Measurements from ENCODE around the gene UBE2QL1. TPM values are rescaled to one million over a fixed set of nuclear protein-coding genes. Genes with fewer than 3 reads are reported as not detected.

The UBE2QL1 gene
- total RNA-seq, 1 donor from 2014 or later = 0.77 TPM

GRCh38 chr5:6485441-6485840, 36.8 kb downstream of the UBE2QL1 start:
- Mint-ChIP-seq H3K27me3 (peaks cover 11% of the 10 kb centered on the region), H3K27ac (no peak overlapping the region), H3K4me3 (peak overlapping the region; percentile 12), H3K36me3 (ENCODE audit: low read depth) (no peaks in the 10 kb centered on the region), H3K4me1 (peaks cover 15% of the 10 kb centered on the region), H3K9me3 (no peaks in the 10 kb centered on the region)
- no peak for DNase-seq
- intact Hi-C loops (cut with micrococcal nuclease) = no loop called here

DNA sequence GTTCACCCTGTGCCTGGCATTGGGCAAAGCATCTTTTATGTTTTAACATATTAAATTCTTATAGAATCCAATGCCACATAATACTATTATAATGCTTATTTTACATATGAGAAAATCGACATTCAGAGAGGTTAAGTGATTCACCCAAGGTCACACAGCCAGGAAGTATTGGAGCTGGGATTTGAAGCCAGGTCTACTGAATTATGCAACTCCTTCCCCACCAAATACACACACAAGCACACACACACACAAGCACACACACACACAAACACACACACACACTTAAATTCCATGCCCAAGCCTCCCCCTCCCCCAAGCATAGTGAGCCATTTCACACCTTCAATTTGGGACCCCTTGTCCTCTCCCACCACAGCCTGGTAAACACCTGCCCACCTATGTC, 37.4 kb downstream of the UBE2QL1 start:
- H3K27me3 Mint-ChIP-seq = peaks cover 12% of the 10 kb centered on the region
- no peaks in the 10 kb centered on the region for H3K36me3 Mint-ChIP-seq (ENCODE audit: low read depth)
- peaks cover 15% of the 10 kb centered on the region for H3K4me1 Mint-ChIP-seq
- intact Hi-C loops (cut with micrococcal nuclease) = no loop called here
- DNase-seq = no peak
- no peaks in the 10 kb centered on the region for H3K9me3 Mint-ChIP-seq
- H3K27ac Mint-ChIP-seq = no peak overlapping the region
- H3K4me3 Mint-ChIP-seq = no peak overlapping the region

GRCh38 chr5:6487081-6487480, 38.4 kb downstream of the UBE2QL1 start:
- Mint-ChIP-seq H3K9me3 (no peaks in the 10 kb centered on the region), H3K27me3 (peaks cover 14% of the 10 kb centered on the region), H3K36me3 (ENCODE audit: low read depth) (no peaks in the 10 kb centered on the region), H3K4me3 (no peak overlapping the region), H3K4me1 (peaks cover 19% of the 10 kb centered on the region), H3K27ac (no peak overlapping the region)
- no peak for DNase-seq
- intact Hi-C loops (cut with micrococcal nuclease) = no loop called here

GRCh38 chr5:6488021-6488420, 39.4 kb downstream of the UBE2QL1 start:
- Mint-ChIP-seq H3K36me3 (ENCODE audit: low read depth) (no peaks in the 10 kb centered on the region), H3K27me3 (peaks cover 14% of the 10 kb centered on the region), H3K27ac (no peak overlapping the region), H3K9me3 (no peaks in the 10 kb centered on the region), H3K4me3 (no peak overlapping the region), H3K4me1 (peaks cover 26% of the 10 kb centered on the region)
- no peak for DNase-seq
- intact Hi-C loops (cut with micrococcal nuclease) = no loop called here

DNA sequence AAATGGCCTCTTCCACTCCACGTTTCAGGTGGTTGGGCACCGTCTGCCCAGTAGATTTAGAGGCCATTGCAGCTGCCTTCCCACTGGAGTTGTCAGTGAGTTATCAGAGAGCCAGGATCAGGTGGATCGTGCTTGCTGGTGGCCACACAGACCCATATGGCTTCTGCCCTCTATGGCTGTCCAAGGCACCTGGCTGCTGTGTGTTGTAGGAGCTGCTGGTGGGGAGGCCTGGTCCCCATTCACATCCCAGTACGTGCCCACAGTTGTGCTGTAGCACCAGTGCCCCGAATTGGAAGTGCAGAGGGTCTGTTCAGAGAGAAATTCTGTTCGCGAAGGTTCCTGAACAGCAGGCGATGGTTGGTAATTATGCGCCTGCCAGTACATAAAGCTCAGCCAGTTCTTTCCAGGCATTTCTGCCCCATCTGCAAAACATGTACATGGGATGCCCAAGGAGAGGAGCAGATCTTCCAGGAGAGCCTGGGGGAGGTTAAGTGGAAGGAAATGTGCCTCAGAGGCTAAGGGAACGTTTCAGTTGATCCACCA, 41.1 kb downstream of the UBE2QL1 start:
- no peaks in the 10 kb centered on the region for H3K9me3 Mint-ChIP-seq
- peaks cover 14% of the 10 kb centered on the region for H3K27me3 Mint-ChIP-seq
- peaks cover 21% of the 10 kb centered on the region for H3K4me1 Mint-ChIP-seq
- DNase-seq = no peak
- no peak overlapping the region for H3K27ac Mint-ChIP-seq
- intact Hi-C loops (cut with micrococcal nuclease) = no loop called here
- H3K36me3 Mint-ChIP-seq (ENCODE audit: low read depth) = no peaks in the 10 kb centered on the region
- no peak overlapping the region for H3K4me3 Mint-ChIP-seq

DNA sequence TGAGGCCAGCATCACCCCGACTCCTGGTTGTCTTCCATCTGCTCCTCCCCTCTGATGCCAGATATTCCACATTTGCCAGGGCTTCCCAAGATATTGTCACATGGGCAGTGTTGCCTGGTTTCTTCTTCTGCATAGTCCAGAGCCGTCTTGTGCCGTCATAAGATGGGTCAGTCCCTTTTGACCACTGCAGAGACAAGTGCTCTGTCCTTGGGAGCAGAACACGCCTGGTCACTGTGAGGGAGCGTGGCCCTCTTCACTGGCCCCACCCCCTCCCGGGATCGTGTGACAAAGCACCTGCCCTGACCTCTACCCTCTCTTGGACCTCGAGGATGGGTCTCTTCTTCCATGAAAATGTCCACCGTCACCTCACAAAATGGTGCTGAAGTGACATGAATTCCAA, 41.6 kb downstream of the UBE2QL1 start:
- Mint-ChIP-seq H3K4me1 (peaks cover 18% of the 10 kb centered on the region), H3K27ac (no peak overlapping the region), H3K36me3 (ENCODE audit: low read depth) (no peaks in the 10 kb centered on the region), H3K4me3 (no peak overlapping the region), H3K9me3 (no peaks in the 10 kb centered on the region), H3K27me3 (peaks cover 14% of the 10 kb centered on the region)
- DNase-seq = no peak
- intact Hi-C loops (cut with micrococcal nuclease) = no loop called here

- H3K27me3 Mint-ChIP-seq = peaks cover 14% of the 10 kb centered on the region
- H3K4me3 Mint-ChIP-seq = no peak overlapping the region
- DNase-seq = no peak
- H3K36me3 Mint-ChIP-seq (ENCODE audit: low read depth) = no peaks in the 10 kb centered on the region
- H3K4me1 Mint-ChIP-seq = peaks cover 19% of the 10 kb centered on the region
- H3K9me3 Mint-ChIP-seq = no peaks in the 10 kb centered on the region
- intact Hi-C loops (cut with micrococcal nuclease) = no loop called here
- H3K27ac Mint-ChIP-seq = no peak overlapping the region
Observed at GRCh38 chr5:6490693-6491092, 42.0 kb downstream of the UBE2QL1 start.

DNA sequence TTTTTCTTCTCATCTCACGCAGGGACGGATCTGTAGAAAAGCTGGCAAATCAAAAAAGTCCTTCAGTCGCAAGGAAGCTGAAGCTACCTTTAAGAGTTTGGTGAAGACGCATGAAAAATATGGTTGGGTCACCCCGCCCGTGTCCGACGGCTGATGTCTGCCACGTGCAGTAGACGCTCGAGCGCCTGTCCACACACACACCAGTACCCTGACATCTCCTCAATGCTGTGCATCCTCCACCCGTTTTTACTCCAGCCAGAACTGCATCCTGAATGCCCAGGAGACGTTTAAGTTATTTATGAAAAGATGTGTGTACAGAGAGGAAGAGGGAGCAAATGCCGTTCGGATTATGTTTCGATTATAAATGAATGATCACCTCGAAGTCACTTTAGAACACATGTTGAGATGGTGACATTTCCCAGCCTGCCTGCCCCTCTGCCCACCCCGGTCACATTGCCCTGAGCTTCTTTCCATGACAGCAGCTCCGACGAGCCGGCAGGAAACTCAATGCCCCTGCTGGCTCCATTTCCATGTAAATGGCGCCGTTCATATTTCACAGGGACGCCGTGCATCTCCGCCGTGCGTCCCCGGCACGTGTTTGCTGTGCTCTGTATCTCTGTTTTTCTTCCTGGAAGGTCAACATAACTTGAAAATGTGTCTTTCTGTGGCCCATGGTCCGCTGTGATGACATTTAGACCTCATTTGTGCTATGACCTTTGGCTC, 42.7 kb downstream of the UBE2QL1 start:
- intact Hi-C loops (cut with micrococcal nuclease) = no loop called here

DNA sequence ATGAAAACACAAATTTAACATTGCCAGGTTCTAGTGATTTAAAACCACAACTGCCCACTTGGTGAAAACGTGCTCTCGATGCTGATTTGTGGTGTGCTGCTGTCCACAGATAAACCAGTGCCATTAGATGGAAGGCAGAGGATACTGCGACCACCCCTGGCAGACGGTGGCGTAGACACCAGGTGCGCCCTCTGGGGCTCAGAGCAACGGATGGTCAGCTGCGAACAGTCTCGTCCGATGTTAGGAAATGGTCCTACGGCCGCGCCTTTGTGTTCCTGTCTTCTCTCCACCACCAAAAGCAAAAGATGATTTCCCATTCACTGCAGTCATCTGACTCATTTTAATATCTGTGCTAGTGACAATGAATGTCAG, 43.2 kb downstream of the UBE2QL1 start:
- DNase-seq = no peak
- intact Hi-C loops (cut with micrococcal nuclease) = no loop called here
- Mint-ChIP-seq H3K27ac (no peak overlapping the region), H3K4me1 (peaks cover 24% of the 10 kb centered on the region), H3K36me3 (ENCODE audit: low read depth) (no peaks in the 10 kb centered on the region), H3K27me3 (peaks cover 9% of the 10 kb centered on the region), H3K9me3 (no peaks in the 10 kb centered on the region), H3K4me3 (no peak overlapping the region)

More for the DNA sequence above, 42.7 kb downstream of the UBE2QL1 start:
- DNase-seq = no peak
- Mint-ChIP-seq H3K27ac (no peak overlapping the region), H3K36me3 (ENCODE audit: low read depth) (no peaks in the 10 kb centered on the region), H3K9me3 (no peaks in the 10 kb centered on the region), H3K4me3 (no peak overlapping the region), H3K27me3 (peaks cover 13% of the 10 kb centered on the region), H3K4me1 (peaks cover 22% of the 10 kb centered on the region)

DNA sequence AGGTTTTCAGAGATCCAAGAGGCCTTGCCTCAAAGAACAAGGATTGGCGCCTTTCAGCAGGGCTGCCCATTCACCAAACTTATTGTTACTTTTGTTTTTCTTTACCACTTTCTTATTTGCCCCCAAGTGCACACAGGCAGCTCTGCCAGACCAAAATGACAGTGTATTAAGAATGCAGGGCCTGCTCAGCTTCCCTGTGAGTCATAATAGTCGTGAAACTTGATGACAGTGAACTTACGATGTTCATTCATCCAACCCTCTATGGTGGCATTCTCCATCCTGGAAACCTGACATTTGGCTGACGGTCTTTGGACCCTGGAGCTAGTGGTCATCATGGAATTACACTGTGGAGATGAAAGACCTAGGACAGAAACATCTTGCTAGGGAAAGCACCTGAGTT, 44.3 kb downstream of the UBE2QL1 start:
- no peak for DNase-seq
- Mint-ChIP-seq H3K27me3 (peaks cover 5% of the 10 kb centered on the region), H3K4me3 (no peak overlapping the region), H3K9me3 (no peaks in the 10 kb centered on the region), H3K36me3 (ENCODE audit: low read depth) (no peaks in the 10 kb centered on the region), H3K27ac (no peak overlapping the region), H3K4me1 (peaks cover 34% of the 10 kb centered on the region)
- intact Hi-C loops (cut with micrococcal nuclease) = no loop called here

GRCh38 chr5:6493681-6494454, 45.2 kb downstream of the UBE2QL1 start:
- H3K4me1 Mint-ChIP-seq = peaks cover 34% of the 10 kb centered on the region
- no peaks in the 10 kb centered on the region for H3K36me3 Mint-ChIP-seq (ENCODE audit: low read depth)
- H3K4me3 Mint-ChIP-seq = no peak overlapping the region
- DNase-seq = no peak
- no peak overlapping the region for H3K27ac Mint-ChIP-seq
- intact Hi-C loops (cut with micrococcal nuclease) = no loop called here
- no peaks in the 10 kb centered on the region for H3K9me3 Mint-ChIP-seq
- peaks cover 5% of the 10 kb centered on the region for H3K27me3 Mint-ChIP-seq

GRCh38 chr5:6494939-6495338, 46.3 kb downstream of the UBE2QL1 start:
- intact Hi-C loops (cut with micrococcal nuclease) = loop anchor here (5.0 kb wide), 1 partner anchor 332 kb away; no protein-coding TSS in a partner anchor
- Mint-ChIP-seq H3K27me3 (peaks cover 7% of the 10 kb centered on the region), H3K9me3 (no peaks in the 10 kb centered on the region)

DNA sequence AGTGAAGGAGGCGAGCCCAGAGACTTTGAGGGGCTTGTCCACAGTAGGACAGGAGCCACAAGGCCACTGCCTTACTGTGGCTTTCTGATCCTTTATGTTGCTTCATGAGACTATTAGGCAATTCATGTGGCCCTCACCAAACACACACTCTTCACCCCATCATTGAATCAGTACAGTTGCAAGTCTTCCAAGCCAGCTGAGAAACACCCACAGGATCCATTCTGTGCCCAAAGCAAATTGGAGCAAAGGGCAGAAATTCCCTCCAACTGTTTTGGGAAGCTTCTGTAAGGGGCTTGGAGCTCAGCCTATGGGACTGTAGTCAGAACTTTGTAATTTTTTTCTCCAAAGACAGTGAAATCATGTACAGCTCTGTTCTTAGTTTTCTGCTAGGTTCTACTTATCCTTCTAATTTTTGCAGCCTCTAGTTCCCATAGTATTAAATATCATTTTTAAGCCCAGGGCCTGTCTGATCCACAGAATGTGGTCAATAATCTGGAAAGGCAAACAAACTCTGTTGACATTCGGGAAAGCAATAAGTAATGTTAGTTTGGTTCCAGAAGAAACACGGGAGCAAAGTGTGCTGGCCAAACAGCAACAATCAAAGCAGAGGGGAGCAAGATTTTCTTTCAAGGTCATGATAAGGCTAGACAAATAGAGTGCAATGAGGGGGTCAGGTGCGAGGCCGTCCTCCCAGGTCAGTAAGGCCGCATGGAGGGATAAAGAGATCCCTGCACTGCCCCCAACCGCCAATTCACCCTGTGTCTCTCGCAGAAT, 47.0 kb downstream of the UBE2QL1 start:
- Mint-ChIP-seq H3K27ac (no peak overlapping the region), H3K9me3 (no peaks in the 10 kb centered on the region), H3K4me3 (no peak overlapping the region), H3K4me1 (peaks cover 36% of the 10 kb centered on the region), H3K27me3 (peaks cover 7% of the 10 kb centered on the region), H3K36me3 (ENCODE audit: low read depth) (no peaks in the 10 kb centered on the region)
- DNase-seq = no peak
- intact Hi-C loops (cut with micrococcal nuclease) = loop anchor here (1.0 to 5.0 kb wide), 3 partner anchors 11 to 332 kb away; no protein-coding TSS in a partner anchor

More at GRCh38 chr5:6494939-6495338, 46.3 kb downstream of the UBE2QL1 start:
- peaks cover 36% of the 10 kb centered on the region for H3K4me1 Mint-ChIP-seq
- no peak for DNase-seq
- H3K36me3 Mint-ChIP-seq (ENCODE audit: low read depth) = no peaks in the 10 kb centered on the region
- no peak overlapping the region for H3K27ac Mint-ChIP-seq
- H3K4me3 Mint-ChIP-seq = no peak overlapping the region

All from activated CD4-positive, alpha-beta T cell treated with anti-CD3 and anti-CD28 coated beads, Interleukin-2, amount 10 ng/mL, durations not matched to agents 24 days and 14 days (primary cell).